Nephron (organoid): ENCODE data around the gene INHBA.

Source experiments
- H3K27ac Mint-ChIP-seq, 3 experiments: 2 replicates each; pipeline ENCODE4 v1.8.0; 2020; ENCODE audit warnings: mixed read lengths in 3 of 3, mild to moderate bottlenecking in 2 of 3, moderate library complexity in 1 of 3
- H3K27me3 Mint-ChIP-seq: 2 replicates; pipeline ENCODE4 v1.8.0; 2021; ENCODE audit warnings: low read depth, mild to moderate bottlenecking, moderate library complexity, mixed read lengths
- H3K36me3 Mint-ChIP-seq: 2 replicates; pipeline ENCODE4 v1.8.0; 2020; ENCODE audit warnings: low read depth, mixed read lengths
- H3K4me1 Mint-ChIP-seq: 2 replicates; pipeline ENCODE4 v1.8.0; 2020; ENCODE audit warnings: mixed read lengths
- H3K4me3 Mint-ChIP-seq, 3 experiments: 2 replicates each; pipeline ENCODE4 v1.8.0; 2020; ENCODE audit warnings: mild to moderate bottlenecking in 3 of 3, mixed read lengths in 3 of 3, moderate library complexity in 2 of 3
- H3K9me3 Mint-ChIP-seq: 2 replicates; pipeline ENCODE4 v1.8.0; 2020; ENCODE audit warnings: mixed read lengths
- TF ChIP-seq, protein P1 (sequence below), 3 experiments: fragments of 200-600 bp; sonication (generic); IDR thresholded peaks; one replicate each; pipeline ENCODE4 v1.5.0; 2021; ENCODE audit warnings: antibody characterized with exemption in 3 of 3; ENCODE audit not compliant: unreplicated experiment in 3 of 3

Gene INHBA

DNA sequence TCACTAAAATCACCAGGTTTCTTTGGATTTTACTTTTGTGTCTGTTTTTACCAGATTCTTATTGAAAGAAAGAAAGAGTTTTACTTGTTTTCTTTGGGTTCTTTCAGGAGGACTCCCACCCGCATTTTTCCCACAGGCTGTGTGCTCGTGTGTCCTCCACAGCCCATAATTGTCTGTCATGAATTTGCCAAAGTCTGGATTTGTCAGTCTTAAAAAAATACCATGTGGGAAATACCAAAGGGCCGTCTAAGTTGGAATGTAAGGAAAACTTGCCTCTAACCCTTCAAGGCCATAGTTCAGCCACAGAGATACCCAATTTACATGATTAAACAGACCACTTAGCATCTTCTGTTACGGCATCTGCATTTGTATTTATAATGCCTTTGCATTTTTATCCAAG is 41.3 kb upstream of the INHBA start:
- peaks cover 24% of the 10 kb centered on the region for H3K9me3 Mint-ChIP-seq
- H3K4me3 Mint-ChIP-seq = no peak overlapping the region
- H3K27ac Mint-ChIP-seq = peak overlapping the region; percentile 62 to 65 (median 63)
- no peaks in the 10 kb centered on the region for H3K27me3 Mint-ChIP-seq
- peaks cover 4% of the 10 kb centered on the region for H3K4me1 Mint-ChIP-seq
- TF ChIP-seq, protein P1, sequence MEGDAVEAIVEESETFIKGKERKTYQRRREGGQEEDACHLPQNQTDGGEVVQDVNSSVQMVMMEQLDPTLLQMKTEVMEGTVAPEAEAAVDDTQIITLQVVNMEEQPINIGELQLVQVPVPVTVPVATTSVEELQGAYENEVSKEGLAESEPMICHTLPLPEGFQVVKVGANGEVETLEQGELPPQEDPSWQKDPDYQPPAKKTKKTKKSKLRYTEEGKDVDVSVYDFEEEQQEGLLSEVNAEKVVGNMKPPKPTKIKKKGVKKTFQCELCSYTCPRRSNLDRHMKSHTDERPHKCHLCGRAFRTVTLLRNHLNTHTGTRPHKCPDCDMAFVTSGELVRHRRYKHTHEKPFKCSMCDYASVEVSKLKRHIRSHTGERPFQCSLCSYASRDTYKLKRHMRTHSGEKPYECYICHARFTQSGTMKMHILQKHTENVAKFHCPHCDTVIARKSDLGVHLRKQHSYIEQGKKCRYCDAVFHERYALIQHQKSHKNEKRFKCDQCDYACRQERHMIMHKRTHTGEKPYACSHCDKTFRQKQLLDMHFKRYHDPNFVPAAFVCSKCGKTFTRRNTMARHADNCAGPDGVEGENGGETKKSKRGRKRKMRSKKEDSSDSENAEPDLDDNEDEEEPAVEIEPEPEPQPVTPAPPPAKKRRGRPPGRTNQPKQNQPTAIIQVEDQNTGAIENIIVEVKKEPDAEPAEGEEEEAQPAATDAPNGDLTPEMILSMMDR (IDR thresholded peaks at IDR 0.05; ENCODE audit: unreplicated experiment in 3 of 3) = no peak
- no peaks in the 10 kb centered on the region for H3K36me3 Mint-ChIP-seq

DNA sequence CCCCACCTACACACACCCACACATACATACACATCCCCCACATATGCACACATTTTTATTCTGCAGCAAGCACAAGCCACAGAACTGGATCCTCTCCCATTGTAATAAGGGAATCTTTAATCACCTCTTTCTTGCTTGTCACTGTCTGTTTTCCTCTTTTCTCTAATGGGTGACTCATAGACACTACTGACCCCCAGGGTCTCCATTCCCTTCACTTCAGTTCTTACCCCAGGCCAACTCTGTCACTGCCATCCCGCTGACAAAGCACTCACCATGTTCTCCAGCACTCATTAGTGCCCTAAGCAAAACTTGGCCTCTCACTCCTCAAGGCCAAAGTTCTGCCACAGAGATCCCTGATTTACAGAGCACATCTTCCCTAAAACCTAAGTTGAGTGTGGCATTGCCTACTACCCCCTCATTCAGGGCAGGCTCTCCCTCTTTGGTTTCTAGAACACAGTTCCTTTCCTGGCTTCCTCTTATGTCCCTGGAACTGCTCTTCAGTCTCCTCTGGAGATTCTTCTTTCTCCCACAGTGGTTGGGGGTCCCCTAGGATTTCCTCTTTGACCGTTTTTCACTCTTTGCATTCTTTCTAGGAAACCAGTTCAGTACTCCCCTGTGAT is 39.6 kb upstream of the INHBA start:
- TF ChIP-seq, protein P1 (IDR thresholded peaks at IDR 0.05; ENCODE audit: unreplicated experiment in 3 of 3) = no peak
- peaks cover 16% of the 10 kb centered on the region for H3K9me3 Mint-ChIP-seq
- peaks cover 4% of the 10 kb centered on the region for H3K4me1 Mint-ChIP-seq
- H3K36me3 Mint-ChIP-seq = no peaks in the 10 kb centered on the region
- peak overlapping the region in 1 of 3 experiments; percentile 2 for H3K27ac Mint-ChIP-seq
- no peaks in the 10 kb centered on the region for H3K27me3 Mint-ChIP-seq
- H3K4me3 Mint-ChIP-seq = no peak overlapping the region

DNA sequence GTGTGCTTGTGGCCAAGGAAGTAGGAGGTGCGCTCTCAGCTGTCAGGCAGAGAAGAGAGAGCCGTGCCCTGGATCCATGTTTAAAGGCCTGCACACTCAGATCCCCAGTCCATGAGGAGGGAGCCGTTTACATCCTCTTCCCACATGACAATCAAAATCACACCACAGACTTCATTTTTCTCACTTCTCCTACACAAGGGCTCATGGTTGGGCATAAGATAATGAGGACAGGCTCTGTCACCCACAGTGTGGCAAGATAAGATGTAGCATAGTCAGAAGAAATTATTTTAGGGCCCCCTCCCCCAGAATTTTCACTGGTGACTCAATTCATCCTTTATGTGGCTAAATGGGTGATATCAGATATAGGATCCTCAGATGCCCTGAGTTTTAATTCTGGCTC is 35.9 kb upstream of the INHBA start:
- Mint-ChIP-seq H3K36me3 (no peaks in the 10 kb centered on the region), H3K9me3 (peaks cover 12% of the 10 kb centered on the region), H3K27ac (no peak overlapping the region), H3K4me1 (peaks cover under 1% of the 10 kb centered on the region), H3K27me3 (no peaks in the 10 kb centered on the region), H3K4me3 (no peak overlapping the region)
- TF ChIP-seq, protein P1 (IDR thresholded peaks at IDR 0.05; ENCODE audit: unreplicated experiment in 3 of 3) = no peak

DNA sequence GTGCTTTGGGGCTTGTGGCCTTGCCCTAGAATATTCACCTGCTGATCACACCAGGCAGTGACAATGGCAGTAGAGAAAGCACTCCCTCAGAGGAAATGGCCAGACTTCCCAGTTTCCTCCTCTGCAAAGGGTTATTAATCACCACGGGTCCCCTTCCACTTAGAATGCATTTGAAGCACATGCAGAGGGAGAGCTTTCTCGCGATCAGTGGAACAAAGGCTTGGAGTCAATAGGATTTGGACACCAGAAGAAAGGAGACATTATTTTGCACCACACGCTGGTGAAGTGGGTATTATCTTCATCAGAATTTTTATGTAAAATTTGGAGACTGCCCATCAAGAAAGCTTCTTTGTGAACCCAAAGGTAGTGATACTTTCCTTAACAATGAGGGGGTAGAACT is 35.4 kb upstream of the INHBA start:
- TF ChIP-seq, protein P1 (IDR thresholded peaks at IDR 0.05; ENCODE audit: unreplicated experiment in 3 of 3) = no peak
- H3K27ac Mint-ChIP-seq = no peak overlapping the region
- no peaks in the 10 kb centered on the region for H3K4me1 Mint-ChIP-seq

DNA sequence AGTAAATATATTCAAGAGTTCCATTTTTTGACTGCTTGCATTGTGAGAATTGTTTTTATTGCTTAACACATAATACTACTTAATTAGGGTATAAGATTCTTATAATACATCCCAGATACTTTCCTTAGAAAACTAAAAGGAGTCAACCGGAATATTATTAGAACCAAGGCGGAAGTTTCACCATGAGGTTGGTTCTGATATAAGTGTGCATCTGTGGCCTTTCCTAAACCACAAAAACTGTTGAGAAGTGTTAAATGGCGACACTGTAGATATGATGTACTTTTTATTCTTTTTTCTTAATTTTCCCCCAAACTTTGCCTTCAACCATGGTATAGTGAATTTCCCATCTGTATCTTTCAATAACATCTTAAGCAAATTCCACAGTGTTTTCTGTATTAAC is 32.3 kb upstream of the INHBA start:
- H3K4me3 Mint-ChIP-seq = no peak overlapping the region
- no peak overlapping the region for H3K27ac Mint-ChIP-seq
- no peaks in the 10 kb centered on the region for H3K27me3 Mint-ChIP-seq
- H3K9me3 Mint-ChIP-seq = no peaks in the 10 kb centered on the region
- TF ChIP-seq, protein P1 (IDR thresholded peaks at IDR 0.05; ENCODE audit: unreplicated experiment in 3 of 3) = no peak
- H3K4me1 Mint-ChIP-seq = peaks cover 13% of the 10 kb centered on the region
- no peaks in the 10 kb centered on the region for H3K36me3 Mint-ChIP-seq

More for the DNA sequence above, 35.4 kb upstream of the INHBA start:
- Mint-ChIP-seq H3K4me3 (no peak overlapping the region), H3K36me3 (no peaks in the 10 kb centered on the region), H3K9me3 (peaks cover 8% of the 10 kb centered on the region), H3K27me3 (no peaks in the 10 kb centered on the region)

DNA sequence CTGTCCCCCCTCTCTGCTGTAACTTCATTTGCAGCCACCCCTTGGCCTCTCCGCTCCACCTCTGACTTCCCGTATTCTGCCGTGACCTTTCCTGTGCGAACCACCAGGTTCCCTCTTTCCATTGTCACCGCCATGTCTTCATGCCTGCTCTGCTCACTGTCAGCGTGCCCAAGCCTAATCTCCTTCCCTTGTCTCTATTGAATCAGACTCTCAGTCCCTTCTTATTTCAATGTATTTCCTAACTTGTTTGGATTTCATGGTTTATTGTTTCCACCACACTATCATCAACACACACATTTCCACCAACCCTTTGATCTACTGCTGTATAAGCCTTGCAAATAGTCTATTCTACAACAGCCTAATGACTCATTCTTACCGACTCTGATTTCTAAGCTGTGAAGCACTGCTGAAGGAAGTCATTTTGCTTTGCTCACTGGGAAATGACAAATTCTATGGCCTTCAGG is 30.0 kb upstream of the INHBA start:
- TF ChIP-seq, protein P1 (IDR thresholded peaks at IDR 0.05; ENCODE audit: unreplicated experiment in 3 of 3) = no peak
- H3K36me3 Mint-ChIP-seq = no peaks in the 10 kb centered on the region
- peak overlapping the region in 1 of 3 experiments; percentile 21 for H3K27ac Mint-ChIP-seq
- no peaks in the 10 kb centered on the region for H3K9me3 Mint-ChIP-seq
- H3K4me1 Mint-ChIP-seq = peaks cover 13% of the 10 kb centered on the region
- no peak overlapping the region for H3K4me3 Mint-ChIP-seq
- no peaks in the 10 kb centered on the region for H3K27me3 Mint-ChIP-seq
